ENCODE measurements around the gene RYK. TPM values are rescaled to one million over a fixed set of nuclear protein-coding genes. Genes with fewer than 3 reads are reported as not detected.

The RYK gene
- total RNA-seq, 1 experiment from 2014 or later: 60.6 TPM

GRCh38 chr3:134298249-134298648 is 47.6 kb upstream of the RYK start:
- H3K4me2 ChIP-seq (ENCODE audit: insufficient read depth, insufficient read length, low read length): no peak overlapping the region
- H3K18ac ChIP-seq (ENCODE audit: insufficient read length, low read depth, low read length): no peak overlapping the region
- H3K79me2 ChIP-seq (ENCODE audit: insufficient read depth, low read length): no peaks in the 10 kb centered on the region
- H3T11ph ChIP-seq (ENCODE audit: low read length): no peak overlapping the region
- H2BK15ac ChIP-seq (ENCODE audit: low read depth, low read length): no peak overlapping the region
- H2BK120ac ChIP-seq (ENCODE audit: low read depth, low read length, poor library complexity, severe bottlenecking): no peak overlapping the region
- no peak overlapping the region for H4K91ac ChIP-seq (ENCODE audit: insufficient read length, low read depth, low read length)
- H3K4ac ChIP-seq (ENCODE audit: low read depth, low read length): no peak overlapping the region
- Mint-ChIP-seq H3K27ac (no peak overlapping the region), H3K36me3 (ENCODE audit: insufficient read depth in 1 of 3, low read depth in 3 of 3) (no peaks in the 10 kb centered on the region; a peak in 1 of 7 replicates), H3K9me3 (peaks cover 0 to 6% of the 10 kb centered on the region in 2 experiments; a peak in 2 of 5 replicates), H3K4me1 (peaks cover 2 to 6% of the 10 kb centered on the region in 2 experiments; a peak in 1 of 4 replicates), H3K4me3 (no peak overlapping the region), H3K27me3 (ENCODE audit: low read depth) (no peaks in the 10 kb centered on the region)
- H2AK5ac ChIP-seq (ENCODE audit: insufficient read length, low read length): no peak overlapping the region
- no peaks in the 10 kb centered on the region for H3K9me3 ChIP-seq (ENCODE audit: control insufficient read depth, low read depth, low read length)
- H2BK20ac ChIP-seq (ENCODE audit: low read depth, low read length, poor library complexity, severe bottlenecking): no peak overlapping the region
- no peak overlapping the region for H2AFZ ChIP-seq (ENCODE audit: low read length)
- H4K8ac ChIP-seq (replicated peaks; ENCODE audit: insufficient read length, low read depth, low read length): no peak overlapping the region
- H3K23me2 ChIP-seq (ENCODE audit: insufficient read length, low read depth, low read length, poor library complexity, severe bottlenecking): no peaks in the 10 kb centered on the region
- H4K20me1 ChIP-seq (ENCODE audit: control insufficient read depth, insufficient read depth, insufficient read length): no peaks in the 10 kb centered on the region
- H3K14ac ChIP-seq (ENCODE audit: insufficient read depth, low read length): no peak overlapping the region
- no peak overlapping the region for H3K23ac ChIP-seq (ENCODE audit: insufficient read length, low read depth, low read length)
- TF ChIP-seq, protein P1, sequence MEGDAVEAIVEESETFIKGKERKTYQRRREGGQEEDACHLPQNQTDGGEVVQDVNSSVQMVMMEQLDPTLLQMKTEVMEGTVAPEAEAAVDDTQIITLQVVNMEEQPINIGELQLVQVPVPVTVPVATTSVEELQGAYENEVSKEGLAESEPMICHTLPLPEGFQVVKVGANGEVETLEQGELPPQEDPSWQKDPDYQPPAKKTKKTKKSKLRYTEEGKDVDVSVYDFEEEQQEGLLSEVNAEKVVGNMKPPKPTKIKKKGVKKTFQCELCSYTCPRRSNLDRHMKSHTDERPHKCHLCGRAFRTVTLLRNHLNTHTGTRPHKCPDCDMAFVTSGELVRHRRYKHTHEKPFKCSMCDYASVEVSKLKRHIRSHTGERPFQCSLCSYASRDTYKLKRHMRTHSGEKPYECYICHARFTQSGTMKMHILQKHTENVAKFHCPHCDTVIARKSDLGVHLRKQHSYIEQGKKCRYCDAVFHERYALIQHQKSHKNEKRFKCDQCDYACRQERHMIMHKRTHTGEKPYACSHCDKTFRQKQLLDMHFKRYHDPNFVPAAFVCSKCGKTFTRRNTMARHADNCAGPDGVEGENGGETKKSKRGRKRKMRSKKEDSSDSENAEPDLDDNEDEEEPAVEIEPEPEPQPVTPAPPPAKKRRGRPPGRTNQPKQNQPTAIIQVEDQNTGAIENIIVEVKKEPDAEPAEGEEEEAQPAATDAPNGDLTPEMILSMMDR (conservative IDR thresholded peaks at IDR 0.05): no peak
- no peaks in the 10 kb centered on the region for H3K79me1 ChIP-seq (ENCODE audit: insufficient read depth, low read depth, low read length, poor library complexity, severe bottlenecking)
- no peaks in the 10 kb centered on the region for H3K4me1 ChIP-seq (ENCODE audit: insufficient read depth, low read length)
- no peaks in the 10 kb centered on the region for H3K27me3 ChIP-seq (ENCODE audit: insufficient read depth, low read length)
- H2BK12ac ChIP-seq (ENCODE audit: insufficient read length, low read depth, low read length): no peak overlapping the region
- H3K27ac ChIP-seq (ENCODE audit: insufficient read length, low read depth, low read length): no peak overlapping the region
- no peak overlapping the region for H2BK5ac ChIP-seq (ENCODE audit: insufficient read length, low read length)
- H3K56ac ChIP-seq (ENCODE audit: insufficient read length, low read depth, low read length): no peak overlapping the region
- WGBS (ENCODE audit: extremely low coverage, insufficient read length, low lambda C conversion rate): no CpG with 5 or more reads among the region's 2 CpGs
- DNase-seq: no peak
- H3K9ac ChIP-seq (ENCODE audit: extremely low read depth, insufficient read length, low read length): no peak overlapping the region
- H4K5ac ChIP-seq (ENCODE audit: insufficient read length, low read depth, low read length): no peak overlapping the region
